ENCODE data around the gene GLRA3. TPM values are rescaled to one million over a fixed set of nuclear protein-coding genes. Genes with fewer than 3 reads are reported as not detected.

The GLRA3 gene
- total RNA-seq, 1 donor from 2014 or later: not detected

GRCh38 chr4:174673865-174674264 lies 155.2 kb downstream of the GLRA3 start:
- H3K27ac Mint-ChIP-seq (ENCODE audit: unreplicated experiment): no peak overlapping the region
- no peaks in the 10 kb centered on the region for H3K4me1 Mint-ChIP-seq (ENCODE audit: unreplicated experiment)
- no peaks in the 10 kb centered on the region for H3K36me3 Mint-ChIP-seq (ENCODE audit: unreplicated experiment)

GRCh38 chr4:174672276-174672675 lies 156.8 kb downstream of the GLRA3 start:
- no peaks in the 10 kb centered on the region for H3K36me3 Mint-ChIP-seq (ENCODE audit: unreplicated experiment)
- DNase-seq (ENCODE audit: extremely low spot score, unreplicated experiment): no peak
- TF ChIP-seq CTCF (IDR thresholded peaks at IDR 0.05): no peak
- no peak overlapping the region for H3K4me3 Mint-ChIP-seq (ENCODE audit: unreplicated experiment)
- H3K27me3 Mint-ChIP-seq (ENCODE audit: unreplicated experiment): peaks cover 21% of the 10 kb centered on the region
- H3K27ac Mint-ChIP-seq (ENCODE audit: unreplicated experiment): no peak overlapping the region
- H3K4me1 Mint-ChIP-seq (ENCODE audit: unreplicated experiment): no peaks in the 10 kb centered on the region
- H3K9me3 Mint-ChIP-seq (ENCODE audit: unreplicated experiment): no peaks in the 10 kb centered on the region

More at GRCh38 chr4:174673865-174674264, 155.2 kb downstream of the GLRA3 start:
- Mint-ChIP-seq H3K27me3 (ENCODE audit: unreplicated experiment) (peaks cover 20% of the 10 kb centered on the region), H3K9me3 (ENCODE audit: unreplicated experiment) (no peaks in the 10 kb centered on the region), H3K4me3 (ENCODE audit: unreplicated experiment) (no peak overlapping the region)
- DNase-seq (ENCODE audit: extremely low spot score, unreplicated experiment): no peak
- TF ChIP-seq CTCF (IDR thresholded peaks at IDR 0.05): no peak

- Mint-ChIP-seq H3K36me3 (ENCODE audit: unreplicated experiment) (no peaks in the 10 kb centered on the region), H3K27me3 (ENCODE audit: unreplicated experiment) (peaks cover 22% of the 10 kb centered on the region), H3K4me3 (ENCODE audit: unreplicated experiment) (no peak overlapping the region), H3K4me1 (ENCODE audit: unreplicated experiment) (no peaks in the 10 kb centered on the region), H3K9me3 (ENCODE audit: unreplicated experiment) (no peaks in the 10 kb centered on the region), H3K27ac (ENCODE audit: unreplicated experiment) (no peak overlapping the region)
- TF ChIP-seq CTCF (IDR thresholded peaks at IDR 0.05): no peak
- no peak for DNase-seq (ENCODE audit: extremely low spot score, unreplicated experiment)
Observed at GRCh38 chr4:174669270-174669669, 159.8 kb downstream of the GLRA3 start.

GRCh38 chr4:174665799-174666198 lies 163.2 kb downstream of the GLRA3 start:
- no peak for DNase-seq (ENCODE audit: extremely low spot score, unreplicated experiment)
- Mint-ChIP-seq H3K4me1 (ENCODE audit: unreplicated experiment) (no peaks in the 10 kb centered on the region), H3K4me3 (ENCODE audit: unreplicated experiment) (no peak overlapping the region), H3K36me3 (ENCODE audit: unreplicated experiment) (no peaks in the 10 kb centered on the region), H3K27me3 (ENCODE audit: unreplicated experiment) (peaks cover 10% of the 10 kb centered on the region), H3K9me3 (ENCODE audit: unreplicated experiment) (no peaks in the 10 kb centered on the region), H3K27ac (ENCODE audit: unreplicated experiment) (no peak overlapping the region)
- TF ChIP-seq CTCF (IDR thresholded peaks at IDR 0.05): no peak

- no peaks in the 10 kb centered on the region for H3K9me3 Mint-ChIP-seq (ENCODE audit: unreplicated experiment)
- no peak for DNase-seq (ENCODE audit: extremely low spot score, unreplicated experiment)
- no peaks in the 10 kb centered on the region for H3K4me1 Mint-ChIP-seq (ENCODE audit: unreplicated experiment)
- H3K36me3 Mint-ChIP-seq (ENCODE audit: unreplicated experiment): no peaks in the 10 kb centered on the region
- no peak overlapping the region for H3K4me3 Mint-ChIP-seq (ENCODE audit: unreplicated experiment)
- H3K27ac Mint-ChIP-seq (ENCODE audit: unreplicated experiment): no peak overlapping the region
- peaks cover 12% of the 10 kb centered on the region for H3K27me3 Mint-ChIP-seq (ENCODE audit: unreplicated experiment)
- no peak for TF ChIP-seq CTCF (IDR thresholded peaks at IDR 0.05)
Observed at GRCh38 chr4:174663216-174663615, 165.8 kb downstream of the GLRA3 start.

Data from osteocyte (in vitro differentiated cells).